ENCODE results near the gene WDR91. TPM values are rescaled to one million over a fixed set of nuclear protein-coding genes. Genes with fewer than 3 reads are reported as not detected.
A peak's percentile ranks its signal among the peaks of the same experiment; 100 is the strongest.

Gene WDR91
- total RNA-seq, 6 donors from 2014 or later: 19.0 to 180 (median 27.5) TPM

DNA sequence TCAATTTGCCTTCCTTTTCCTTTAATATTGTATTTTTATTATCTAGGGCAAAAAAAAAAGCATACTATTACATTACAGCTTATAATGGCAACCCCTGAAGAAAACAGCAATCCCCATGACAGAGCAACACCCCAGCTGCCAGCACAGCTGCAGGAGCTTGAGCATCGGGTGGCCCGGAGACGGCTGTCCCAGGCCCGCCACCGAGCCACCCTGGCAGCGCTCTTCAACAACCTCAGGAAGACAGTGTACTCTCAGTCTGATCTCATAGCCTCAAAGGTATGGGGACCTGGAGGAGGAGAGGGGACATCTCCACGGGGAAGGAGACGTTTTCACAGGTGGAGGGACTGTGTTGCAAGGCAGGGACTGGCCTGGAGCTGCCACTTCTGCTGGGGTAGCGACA, 29.1 kb upstream of the WDR91 start:
- H3K4me1 ChIP-seq: no peaks in the 10 kb centered on the region
- no peak overlapping the region for H3K27ac ChIP-seq
- no peak for TF ChIP-seq POLR2A (IDR thresholded peaks at IDR 0.05)
- TF ChIP-seq, protein P1, sequence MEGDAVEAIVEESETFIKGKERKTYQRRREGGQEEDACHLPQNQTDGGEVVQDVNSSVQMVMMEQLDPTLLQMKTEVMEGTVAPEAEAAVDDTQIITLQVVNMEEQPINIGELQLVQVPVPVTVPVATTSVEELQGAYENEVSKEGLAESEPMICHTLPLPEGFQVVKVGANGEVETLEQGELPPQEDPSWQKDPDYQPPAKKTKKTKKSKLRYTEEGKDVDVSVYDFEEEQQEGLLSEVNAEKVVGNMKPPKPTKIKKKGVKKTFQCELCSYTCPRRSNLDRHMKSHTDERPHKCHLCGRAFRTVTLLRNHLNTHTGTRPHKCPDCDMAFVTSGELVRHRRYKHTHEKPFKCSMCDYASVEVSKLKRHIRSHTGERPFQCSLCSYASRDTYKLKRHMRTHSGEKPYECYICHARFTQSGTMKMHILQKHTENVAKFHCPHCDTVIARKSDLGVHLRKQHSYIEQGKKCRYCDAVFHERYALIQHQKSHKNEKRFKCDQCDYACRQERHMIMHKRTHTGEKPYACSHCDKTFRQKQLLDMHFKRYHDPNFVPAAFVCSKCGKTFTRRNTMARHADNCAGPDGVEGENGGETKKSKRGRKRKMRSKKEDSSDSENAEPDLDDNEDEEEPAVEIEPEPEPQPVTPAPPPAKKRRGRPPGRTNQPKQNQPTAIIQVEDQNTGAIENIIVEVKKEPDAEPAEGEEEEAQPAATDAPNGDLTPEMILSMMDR (IDR thresholded peaks at IDR 0.05): no peak
- TF ChIP-seq EP300 (IDR thresholded peaks at IDR 0.05): no peak
- TF ChIP-seq POLR2AphosphoS5 (IDR thresholded peaks at IDR 0.05): no peak
- no peaks in the 10 kb centered on the region for H3K27me3 ChIP-seq
- no peak for ATAC-seq (ENCODE audit: low FRiP score in 2 of 2)
- H3K36me3 ChIP-seq: no peaks in the 10 kb centered on the region
- peak in 1 of 2 donors; percentile 32 for DNase-seq
- 88 to 92% methylated on average over 7 to 9 of the region's 9 CpGs for WGBS, 2 donors
- no peak overlapping the region for H3K4me3 ChIP-seq
- H3K9me3 ChIP-seq: no peaks in the 10 kb centered on the region

DNA sequence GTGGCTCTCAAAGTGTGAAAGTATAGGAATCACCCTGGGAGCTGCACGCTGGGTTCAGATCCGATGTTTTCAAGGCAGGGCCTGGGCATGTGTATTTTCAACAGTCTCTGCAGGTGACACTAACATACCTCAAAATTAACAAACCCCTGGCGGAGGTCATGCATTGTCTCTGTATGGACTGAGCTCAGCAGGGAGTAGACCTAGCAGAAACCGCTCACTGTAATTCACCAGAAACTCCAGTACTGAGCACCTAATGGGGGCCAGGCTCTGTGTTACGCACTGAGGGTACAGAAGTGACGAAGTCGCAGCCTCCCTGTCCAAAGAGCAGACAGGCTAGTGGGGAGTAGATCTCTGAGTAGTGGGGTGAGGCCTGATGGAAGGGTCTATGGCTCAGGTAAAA, 27.9 kb upstream of the WDR91 start:
- no peak for DNase-seq
- WGBS, 2 donors: 84 to 91% methylated on average over 7 of the region's 7 CpGs
- H3K9me3 ChIP-seq: no peaks in the 10 kb centered on the region

DNA sequence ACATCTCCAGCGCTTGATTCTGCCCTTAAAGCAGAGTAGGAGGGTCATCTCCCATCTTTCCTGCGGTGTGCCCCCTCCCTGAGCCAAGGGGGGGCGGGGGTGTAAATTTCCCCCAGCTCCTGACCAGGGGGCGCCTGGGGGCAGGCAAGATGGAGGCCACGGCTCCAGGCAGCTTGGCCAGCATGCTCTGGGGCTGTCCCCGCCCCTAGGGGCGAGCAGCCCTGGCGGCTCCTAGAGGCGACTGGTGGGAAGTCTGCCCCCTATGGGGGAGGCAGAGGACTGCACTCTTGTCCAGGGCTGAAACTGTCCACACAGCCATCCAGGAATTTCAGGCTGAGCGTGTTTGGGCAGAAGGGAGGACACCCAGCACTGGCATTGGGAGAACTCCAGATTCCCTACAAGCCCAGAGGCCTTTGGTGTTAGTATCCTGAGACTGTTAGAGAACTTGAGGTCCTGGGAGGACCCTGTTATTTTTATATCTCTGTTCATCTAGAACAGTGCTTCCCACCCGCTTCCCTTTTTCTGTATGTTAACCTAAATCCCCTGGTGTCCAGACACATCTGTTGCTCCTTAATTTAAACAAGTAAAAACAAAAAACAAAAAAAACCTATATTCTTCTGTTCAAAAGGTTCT, 26.9 kb upstream of the WDR91 start:
- Histone ChIP-seq H3K4me1 (no peaks in the 10 kb centered on the region), H3K9me3 (no peaks in the 10 kb centered on the region), H3K36me3 (no peaks in the 10 kb centered on the region), H3K27me3 (no peaks in the 10 kb centered on the region), H3K4me3 (no peak overlapping the region), H3K27ac (no peak overlapping the region)
- DNase-seq (peak in 1 of 2 donors; percentile 44), ATAC-seq (ENCODE audit: low FRiP score in 2 of 2) (no peak)
- 89 to 97% methylated on average over 7 to 10 of the region's 11 CpGs for WGBS, 2 donors
- TF ChIP-seq EP300 (IDR thresholded peaks at IDR 0.05) (no peak), POLR2A (IDR thresholded peaks at IDR 0.05) (no peak), POLR2AphosphoS5 (IDR thresholded peaks at IDR 0.05) (no peak)
- TF ChIP-seq, protein P1 (IDR thresholded peaks at IDR 0.05): no peak

More for the DNA sequence above, 27.9 kb upstream of the WDR91 start:
- Histone ChIP-seq H3K27ac (no peak overlapping the region), H3K4me3 (no peak overlapping the region), H3K27me3 (no peaks in the 10 kb centered on the region), H3K4me1 (no peaks in the 10 kb centered on the region), H3K36me3 (no peaks in the 10 kb centered on the region)
- TF ChIP-seq, protein P1 (IDR thresholded peaks at IDR 0.05): no peak
- no peak for TF ChIP-seq EP300 (IDR thresholded peaks at IDR 0.05)
- no peak for TF ChIP-seq POLR2A (IDR thresholded peaks at IDR 0.05)
- no peak for TF ChIP-seq POLR2AphosphoS5 (IDR thresholded peaks at IDR 0.05)
- no peak for ATAC-seq (ENCODE audit: low FRiP score in 2 of 2)

DNA sequence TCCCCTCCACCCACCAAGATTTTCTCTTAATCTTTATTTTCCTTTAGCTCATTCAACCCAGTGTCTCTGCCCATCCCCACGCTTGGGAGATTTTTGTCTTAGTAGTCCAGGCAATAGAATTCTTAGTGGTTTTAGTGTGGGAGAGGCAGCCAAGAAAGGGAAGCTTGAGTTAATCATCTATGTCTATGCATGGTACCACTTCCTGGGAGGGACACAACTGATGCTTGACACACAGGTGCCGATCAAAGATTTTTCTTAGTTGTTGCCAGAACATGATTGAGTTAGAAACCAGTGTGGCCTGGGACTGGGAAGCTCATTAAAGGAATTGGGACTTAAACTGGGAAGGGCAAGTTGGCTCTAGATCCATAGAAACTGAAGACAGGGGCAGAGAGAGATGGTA, 25.4 kb upstream of the WDR91 start:
- WGBS, 2 donors: 64 to 71% methylated on average over 2 of the region's 2 CpGs

More for the DNA sequence above, 25.4 kb upstream of the WDR91 start:
- DNase-seq (no peak), ATAC-seq (ENCODE audit: low FRiP score in 2 of 2) (no peak)
- Histone ChIP-seq H3K27me3 (no peaks in the 10 kb centered on the region), H3K9me3 (no peaks in the 10 kb centered on the region), H3K4me3 (no peak overlapping the region), H3K36me3 (no peaks in the 10 kb centered on the region), H3K4me1 (no peaks in the 10 kb centered on the region), H3K27ac (no peak overlapping the region)
- no peak for TF ChIP-seq EP300 (IDR thresholded peaks at IDR 0.05)
- TF ChIP-seq, protein P1 (IDR thresholded peaks at IDR 0.05): no peak
- no peak for TF ChIP-seq POLR2AphosphoS5 (IDR thresholded peaks at IDR 0.05)
- TF ChIP-seq POLR2A (IDR thresholded peaks at IDR 0.05): no peak

Measured in upper lobe of left lung (tissue), 6 donors.